Measurements from ENCODE around the gene EML6.

EML6 gene

GRCh38 chr2:54925022-54925421, 201.6 kb downstream of the EML6 start:
- FAIRE-seq, result no peak

GRCh38 chr2:54927085-54927750, 203.8 kb downstream of the EML6 start:
- no peak for FAIRE-seq

GRCh38 chr2:54927751-54928615, 204.5 kb downstream of the EML6 start:
- no peak for FAIRE-seq

GRCh38 chr2:54928719-54929118, 205.3 kb downstream of the EML6 start:
- FAIRE-seq, result no peak

GRCh38 chr2:54931473-54931872, 208.0 kb downstream of the EML6 start:
- no peak for FAIRE-seq

- no peak for FAIRE-seq
Observed at GRCh38 chr2:54935389-54935788, 211.9 kb downstream of the EML6 start.

- no peak for FAIRE-seq
Observed at GRCh38 chr2:54936766-54937165, 213.3 kb downstream of the EML6 start.

- FAIRE-seq, result no peak
Observed at GRCh38 chr2:54939446-54940118, 216.1 kb downstream of the EML6 start.

GRCh38 chr2:54940723-54941122, 217.3 kb downstream of the EML6 start:
- no peak for FAIRE-seq

- FAIRE-seq, result no peak
Observed at GRCh38 chr2:54941248-54941984, 218.0 kb downstream of the EML6 start.

GRCh38 chr2:54942373-54942772, 218.9 kb downstream of the EML6 start:
- FAIRE-seq, result no peak

- FAIRE-seq, result no peak
Observed at GRCh38 chr2:54944724-54945326, 221.4 kb downstream of the EML6 start.

GRCh38 chr2:54945391-54946219, 222.1 kb downstream of the EML6 start:
- FAIRE-seq, result no peak

GRCh38 chr2:54946220-54946805, 222.9 kb downstream of the EML6 start:
- no peak for FAIRE-seq

GRCh38 chr2:54947136-54947535, 223.7 kb downstream of the EML6 start:
- FAIRE-seq, result no peak

- FAIRE-seq, result no peak
Observed at GRCh38 chr2:54947646-54948045, 224.2 kb downstream of the EML6 start.

- FAIRE-seq, result no peak
Observed at GRCh38 chr2:54948120-54948519, 224.7 kb downstream of the EML6 start.

GRCh38 chr2:54949431-54949830, 226.0 kb downstream of the EML6 start:
- no peak for FAIRE-seq

- no peak for FAIRE-seq
Observed at GRCh38 chr2:54950811-54951210, 227.3 kb downstream of the EML6 start.

GRCh38 chr2:54952425-54952824, 229.0 kb downstream of the EML6 start:
- FAIRE-seq, result no peak

GRCh38 chr2:54952978-54953456, 229.6 kb downstream of the EML6 start:
- FAIRE-seq, result no peak
